ENCODE results near the gene PAPSS2. TPM values are rescaled to one million over a fixed set of nuclear protein-coding genes. Genes with fewer than 3 reads are reported as not detected.

The PAPSS2 gene
- total and polyA plus RNA-seq, 2 donors (not counting 3 experiments of a cell fraction or from before 2014, with no cell fraction given), result 27.9 to 82.6 TPM

DNA sequence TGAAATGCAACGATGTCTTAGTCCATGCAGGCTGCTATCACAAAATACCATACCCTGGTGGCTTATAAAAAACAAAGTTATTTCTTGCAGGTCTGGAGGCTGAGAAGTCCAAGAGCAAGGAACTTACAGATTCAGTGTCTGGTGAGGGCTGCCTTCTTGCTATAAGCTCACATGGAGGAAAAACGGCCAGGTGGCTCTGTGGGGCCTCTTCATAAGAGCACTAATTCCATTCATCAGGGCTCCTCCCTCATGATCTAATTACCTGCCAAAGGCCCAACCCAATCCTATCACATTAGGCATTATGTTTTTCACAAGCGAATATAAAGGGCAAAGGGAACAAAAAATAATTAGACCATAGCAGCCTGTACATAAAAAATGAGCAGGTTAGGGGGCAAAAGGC, 35.4 kb downstream of the PAPSS2 start:
- FAIRE-seq, result no peak
- peaks cover 5% of the 10 kb centered on the region for H3K79me2 ChIP-seq (ENCODE audit: control insufficient read depth, insufficient read depth, low read length)
- intact Hi-C loops (cut with micrococcal nuclease), result no loop called here

More for the DNA sequence above, 35.4 kb downstream of the PAPSS2 start:
- Histone ChIP-seq H3K9ac (replicated peaks; ENCODE audit: extremely low read depth, insufficient read depth, low read length) (no peak overlapping the region), H3K9me3 (replicated peaks; ENCODE audit: control insufficient read depth, insufficient read depth, low read length) (no peaks in the 10 kb centered on the region), H3K4me2 (ENCODE audit: insufficient read depth, low read length) (no peak overlapping the region), H3K4me3 (replicated peaks in 1 of 3; ENCODE audit: insufficient read depth in 1 of 3, low read depth in 1 of 3, low read length in 3 of 3) (no peak overlapping the region), H3K9me1 (replicated peaks; ENCODE audit: control insufficient read depth, extremely low read depth, insufficient read depth, low read length) (no peaks in the 10 kb centered on the region), H4K20me1 (replicated peaks; ENCODE audit: control insufficient read depth, extremely low read depth, insufficient read depth, low read length) (no peaks in the 10 kb centered on the region), H2AFZ (ENCODE audit: low read depth, low read length) (no peak overlapping the region), H3K36me3 (ENCODE audit: control insufficient read depth in 2 of 2, extremely low read depth in 1 of 2, insufficient read depth in 2 of 2, low read length in 2 of 2) (no peaks in the 10 kb centered on the region), H3K27ac (ENCODE audit: insufficient read depth, low read depth, low read length) (no peak overlapping the region), H3K27me3 (ENCODE audit: control insufficient read depth in 2 of 2, insufficient read depth in 2 of 2, low read length in 2 of 2) (no peaks in the 10 kb centered on the region), H3K4me1 (ENCODE audit: control insufficient read depth, extremely low read depth, insufficient read depth, low read length) (peaks cover 6% of the 10 kb centered on the region)
- dilution Hi-C loops (cut with MboI; ENCODE audit: extremely low pct_ligation_motif_present, low sequenced_read_pairs), result no loop called here
- ChIA-PET POLR2A (no interaction called here), CTCF (no interaction called here)
- no peak for TF ChIP-seq FOS (IDR thresholded peaks at IDR 0.05; ENCODE audit: borderline replicate concordance, insufficient read depth, low read length)
- TF ChIP-seq GATA2 (IDR thresholded peaks at IDR 0.05; ENCODE audit: insufficient read depth, insufficient read length, low read depth, low read length), result no peak
- TF ChIP-seq JUN (IDR thresholded peaks at IDR 0.05; ENCODE audit: borderline replicate concordance, insufficient read depth, insufficient read length, low read depth), result no peak
- TF ChIP-seq POLR2A (IDR thresholded peaks at IDR 0.05; ENCODE audit: low read depth, low read length), result no peak
- TF ChIP-seq, protein P1, sequence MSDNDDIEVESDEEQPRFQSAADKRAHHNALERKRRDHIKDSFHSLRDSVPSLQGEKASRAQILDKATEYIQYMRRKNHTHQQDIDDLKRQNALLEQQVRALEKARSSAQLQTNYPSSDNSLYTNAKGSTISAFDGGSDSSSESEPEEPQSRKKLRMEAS (IDR thresholded peaks at IDR 0.05; ENCODE audit: insufficient read depth, insufficient read length), result no peak
- no peak for TF ChIP-seq EZH2 (IDR thresholded peaks at IDR 0.05; ENCODE audit: borderline replicate concordance, low read depth, low read length, severe bottlenecking)
- TF ChIP-seq MYC (IDR thresholded peaks at IDR 0.05; ENCODE audit: low read depth, low read length), result no peak
- TF ChIP-seq, protein P2, sequence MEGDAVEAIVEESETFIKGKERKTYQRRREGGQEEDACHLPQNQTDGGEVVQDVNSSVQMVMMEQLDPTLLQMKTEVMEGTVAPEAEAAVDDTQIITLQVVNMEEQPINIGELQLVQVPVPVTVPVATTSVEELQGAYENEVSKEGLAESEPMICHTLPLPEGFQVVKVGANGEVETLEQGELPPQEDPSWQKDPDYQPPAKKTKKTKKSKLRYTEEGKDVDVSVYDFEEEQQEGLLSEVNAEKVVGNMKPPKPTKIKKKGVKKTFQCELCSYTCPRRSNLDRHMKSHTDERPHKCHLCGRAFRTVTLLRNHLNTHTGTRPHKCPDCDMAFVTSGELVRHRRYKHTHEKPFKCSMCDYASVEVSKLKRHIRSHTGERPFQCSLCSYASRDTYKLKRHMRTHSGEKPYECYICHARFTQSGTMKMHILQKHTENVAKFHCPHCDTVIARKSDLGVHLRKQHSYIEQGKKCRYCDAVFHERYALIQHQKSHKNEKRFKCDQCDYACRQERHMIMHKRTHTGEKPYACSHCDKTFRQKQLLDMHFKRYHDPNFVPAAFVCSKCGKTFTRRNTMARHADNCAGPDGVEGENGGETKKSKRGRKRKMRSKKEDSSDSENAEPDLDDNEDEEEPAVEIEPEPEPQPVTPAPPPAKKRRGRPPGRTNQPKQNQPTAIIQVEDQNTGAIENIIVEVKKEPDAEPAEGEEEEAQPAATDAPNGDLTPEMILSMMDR (IDR thresholded peaks at IDR 0.05; ENCODE audit: extremely low read depth in 1 of 2, insufficient read depth in 1 of 2, low read depth in 1 of 2, low read length in 2 of 2), result no peak
- no peak for TF ChIP-seq POLR2AphosphoS5 (IDR thresholded peaks at IDR 0.05; ENCODE audit: insufficient read depth, low read depth, low read length)
- no peak for DNase-seq (ENCODE audit: low read depth, low spot score)
- no TSS peak for BruUV-seq (replicated peaks)

Measured in endothelial cell of umbilical vein (primary cell).